Measurements from ENCODE around the gene WIPF2. TPM values are rescaled to one million over a fixed set of nuclear protein-coding genes. Genes with fewer than 3 reads are reported as not detected.

Gene WIPF2
- total and polyA plus RNA-seq, 2 experiments from 2014 or later, result 10.3 to 23.8 TPM

DNA sequence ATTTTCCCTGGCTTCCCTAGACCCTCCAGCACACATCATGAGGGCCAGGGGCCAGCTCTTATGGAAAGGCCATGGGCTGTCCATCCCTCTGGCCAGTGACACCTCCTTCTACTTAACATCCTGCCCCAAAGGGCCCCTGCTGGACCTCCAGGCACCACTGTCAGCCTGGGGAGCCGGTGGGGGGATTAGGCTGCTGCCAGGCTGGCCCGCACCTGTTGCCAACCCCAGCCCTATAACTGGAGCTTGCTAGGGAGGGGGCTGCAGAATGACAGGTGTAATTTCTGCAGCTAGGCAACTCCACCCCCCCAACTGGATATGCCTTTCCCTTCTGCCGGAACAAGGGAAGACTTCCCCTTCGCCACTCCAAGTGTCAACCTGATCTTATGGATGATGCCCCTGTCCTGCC is 102.4 kb downstream of the WIPF2 start:
- Histone ChIP-seq H3K9me2 (replicated peaks; ENCODE audit: insufficient read depth) (no peaks in the 10 kb centered on the region), H3K79me2 (peaks cover 93% of the 10 kb centered on the region), H3K4me3 (no peak overlapping the region), H3K36me3 (replicated peaks; ENCODE audit: insufficient read depth, low read depth) (no peaks in the 10 kb centered on the region), H3K27me3 (no peaks in the 10 kb centered on the region), H3K27ac (peak overlapping the region; percentile 87), H4K20me1 (ENCODE audit: insufficient read depth, poor library complexity, severe bottlenecking) (peaks cover 68% of the 10 kb centered on the region), H3K4me2 (peak overlapping the region; percentile 87), H3K9me3 (ENCODE audit: low read depth) (no peaks in the 10 kb centered on the region), H3K4me1 (ENCODE audit: insufficient read depth) (peaks cover 72% of the 10 kb centered on the region), H2AFZ (no peak overlapping the region)
- 81% methylated on average over 4 of the region's 4 CpGs for WGBS (ENCODE audit: low lambda C conversion rate, missing lambda C conversion rate)
- TF ChIP-seq EZH2phosphoT487 (IDR thresholded peaks at IDR 0.05; ENCODE audit: low read depth, severe bottlenecking, unreplicated experiment) (no peak), EZH2 (IDR thresholded peaks at IDR 0.05; ENCODE audit: borderline replicate concordance) (no peak)
- TF ChIP-seq, protein P1, sequence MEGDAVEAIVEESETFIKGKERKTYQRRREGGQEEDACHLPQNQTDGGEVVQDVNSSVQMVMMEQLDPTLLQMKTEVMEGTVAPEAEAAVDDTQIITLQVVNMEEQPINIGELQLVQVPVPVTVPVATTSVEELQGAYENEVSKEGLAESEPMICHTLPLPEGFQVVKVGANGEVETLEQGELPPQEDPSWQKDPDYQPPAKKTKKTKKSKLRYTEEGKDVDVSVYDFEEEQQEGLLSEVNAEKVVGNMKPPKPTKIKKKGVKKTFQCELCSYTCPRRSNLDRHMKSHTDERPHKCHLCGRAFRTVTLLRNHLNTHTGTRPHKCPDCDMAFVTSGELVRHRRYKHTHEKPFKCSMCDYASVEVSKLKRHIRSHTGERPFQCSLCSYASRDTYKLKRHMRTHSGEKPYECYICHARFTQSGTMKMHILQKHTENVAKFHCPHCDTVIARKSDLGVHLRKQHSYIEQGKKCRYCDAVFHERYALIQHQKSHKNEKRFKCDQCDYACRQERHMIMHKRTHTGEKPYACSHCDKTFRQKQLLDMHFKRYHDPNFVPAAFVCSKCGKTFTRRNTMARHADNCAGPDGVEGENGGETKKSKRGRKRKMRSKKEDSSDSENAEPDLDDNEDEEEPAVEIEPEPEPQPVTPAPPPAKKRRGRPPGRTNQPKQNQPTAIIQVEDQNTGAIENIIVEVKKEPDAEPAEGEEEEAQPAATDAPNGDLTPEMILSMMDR (IDR thresholded peaks at IDR 0.05; ENCODE audit: poor library complexity), result no peak
- no peak for DNase-seq (ENCODE audit: low spot score)

DNA sequence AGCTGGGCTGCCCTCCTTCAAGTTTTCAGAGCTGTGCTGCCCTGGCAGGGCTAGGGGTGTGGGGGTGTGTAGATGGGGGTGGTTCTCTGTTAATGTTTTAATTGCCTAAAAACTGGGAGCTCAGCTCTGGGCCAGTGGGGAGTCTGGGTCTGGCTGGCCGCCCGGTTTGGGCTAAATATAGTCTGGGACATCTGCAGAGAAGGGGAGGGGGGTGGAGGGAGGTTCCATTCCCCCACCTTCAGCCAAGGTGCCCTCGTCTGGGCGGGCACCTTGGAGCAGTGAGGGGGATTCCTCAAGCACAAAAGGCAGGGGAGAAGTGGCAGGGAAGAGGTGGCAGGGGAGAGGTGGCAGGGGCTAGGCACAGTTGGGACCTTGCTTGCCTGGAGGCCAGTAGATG is 102.9 kb downstream of the WIPF2 start:
- peaks cover 73% of the 10 kb centered on the region for H4K20me1 ChIP-seq (ENCODE audit: insufficient read depth, poor library complexity, severe bottlenecking)
- DNase-seq (ENCODE audit: low spot score), result no peak
- peaks cover 96% of the 10 kb centered on the region for H3K79me2 ChIP-seq
- 66% methylated on average over 4 of the region's 4 CpGs for WGBS (ENCODE audit: low lambda C conversion rate, missing lambda C conversion rate)
- no peaks in the 10 kb centered on the region for H3K9me2 ChIP-seq (replicated peaks; ENCODE audit: insufficient read depth)
- H3K4me2 ChIP-seq, result peak overlapping the region; percentile 87
- H2AFZ ChIP-seq, result no peak overlapping the region
- TF ChIP-seq, protein P1 (IDR thresholded peaks at IDR 0.05; ENCODE audit: poor library complexity), result no peak
- no peak for TF ChIP-seq EZH2 (IDR thresholded peaks at IDR 0.05; ENCODE audit: borderline replicate concordance)
- TF ChIP-seq EZH2phosphoT487 (IDR thresholded peaks at IDR 0.05; ENCODE audit: low read depth, severe bottlenecking, unreplicated experiment), result no peak
- H3K36me3 ChIP-seq (replicated peaks; ENCODE audit: insufficient read depth, low read depth), result no peaks in the 10 kb centered on the region
- peaks cover 74% of the 10 kb centered on the region for H3K4me1 ChIP-seq (ENCODE audit: insufficient read depth)
- H3K4me3 ChIP-seq, result no peak overlapping the region
- peak overlapping the region; percentile 87 for H3K27ac ChIP-seq
- no peaks in the 10 kb centered on the region for H3K9me3 ChIP-seq (ENCODE audit: low read depth)
- no peaks in the 10 kb centered on the region for H3K27me3 ChIP-seq

DNA sequence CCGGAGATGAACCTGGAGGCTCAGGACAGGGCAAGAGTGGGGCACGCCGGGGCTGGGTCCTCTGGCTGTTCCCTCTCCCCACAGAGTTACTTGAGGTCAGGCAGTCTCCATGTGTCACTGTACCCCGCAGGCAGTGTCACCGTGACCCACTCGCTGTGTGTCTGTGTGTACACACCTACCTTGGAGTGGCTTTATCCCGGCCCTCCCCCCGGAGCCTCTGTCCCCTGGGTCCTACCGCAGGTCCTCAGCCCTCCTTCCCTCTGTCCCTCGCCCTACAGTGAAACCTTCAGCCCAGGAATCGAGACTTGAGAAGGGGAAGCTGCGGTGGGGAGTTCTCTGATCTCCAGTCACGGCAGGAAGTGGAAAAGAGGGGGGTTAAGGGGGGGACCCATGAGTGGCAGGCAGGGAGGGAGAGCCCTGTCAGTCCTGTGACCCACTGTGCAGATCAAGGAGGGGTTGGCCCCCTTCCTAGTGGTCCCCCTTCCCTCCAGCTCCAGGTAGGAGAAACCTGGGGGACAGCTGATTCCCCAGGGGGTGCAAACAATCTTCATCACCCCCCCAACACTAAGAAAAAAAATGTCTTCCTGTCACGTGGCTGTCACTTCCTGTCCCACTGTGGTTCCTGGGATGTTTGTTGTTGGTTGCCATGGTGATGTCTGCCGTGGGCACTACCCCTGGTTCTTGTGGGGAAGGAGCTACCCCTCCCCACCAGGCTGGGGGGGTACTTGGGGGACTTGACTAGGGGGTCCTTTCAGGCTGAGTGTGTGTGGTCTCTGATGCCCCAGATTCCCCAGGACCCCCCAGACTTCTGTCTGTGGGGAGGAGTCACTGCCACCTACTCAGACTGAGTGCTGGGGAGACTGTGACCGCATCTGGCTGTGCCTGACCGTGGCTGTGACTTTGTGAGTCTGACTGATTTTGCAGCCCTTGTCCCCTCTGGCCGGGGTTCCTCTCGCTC is 103.5 kb downstream of the WIPF2 start:
- H3K27me3 ChIP-seq, result no peaks in the 10 kb centered on the region
- peaks cover 97% of the 10 kb centered on the region for H3K79me2 ChIP-seq
- H2AFZ ChIP-seq, result no peak overlapping the region
- peak; percentile 67 for DNase-seq (ENCODE audit: low spot score)
- H3K36me3 ChIP-seq (replicated peaks; ENCODE audit: insufficient read depth, low read depth), result no peaks in the 10 kb centered on the region
- no peaks in the 10 kb centered on the region for H3K9me2 ChIP-seq (replicated peaks; ENCODE audit: insufficient read depth)
- no peak overlapping the region for H3K4me3 ChIP-seq
- 41% methylated on average over 18 of the region's 19 CpGs for WGBS (ENCODE audit: low lambda C conversion rate, missing lambda C conversion rate)
- H4K20me1 ChIP-seq (ENCODE audit: insufficient read depth, poor library complexity, severe bottlenecking), result peaks cover 80% of the 10 kb centered on the region
- TF ChIP-seq EZH2 (IDR thresholded peaks at IDR 0.05; ENCODE audit: borderline replicate concordance) (no peak), EZH2phosphoT487 (IDR thresholded peaks at IDR 0.05; ENCODE audit: low read depth, severe bottlenecking, unreplicated experiment) (no peak)
- TF ChIP-seq, protein P1 (IDR thresholded peaks at IDR 0.05; ENCODE audit: poor library complexity), result no peak
- peak overlapping the region; percentile 87 for H3K27ac ChIP-seq
- peaks cover 74% of the 10 kb centered on the region for H3K4me1 ChIP-seq (ENCODE audit: insufficient read depth)
- no peaks in the 10 kb centered on the region for H3K9me3 ChIP-seq (ENCODE audit: low read depth)
- H3K4me2 ChIP-seq, result peak overlapping the region; percentile 87

Measured in hepatocyte (in vitro differentiated cells).